ENCODE data around the gene NOL9.

DNA sequence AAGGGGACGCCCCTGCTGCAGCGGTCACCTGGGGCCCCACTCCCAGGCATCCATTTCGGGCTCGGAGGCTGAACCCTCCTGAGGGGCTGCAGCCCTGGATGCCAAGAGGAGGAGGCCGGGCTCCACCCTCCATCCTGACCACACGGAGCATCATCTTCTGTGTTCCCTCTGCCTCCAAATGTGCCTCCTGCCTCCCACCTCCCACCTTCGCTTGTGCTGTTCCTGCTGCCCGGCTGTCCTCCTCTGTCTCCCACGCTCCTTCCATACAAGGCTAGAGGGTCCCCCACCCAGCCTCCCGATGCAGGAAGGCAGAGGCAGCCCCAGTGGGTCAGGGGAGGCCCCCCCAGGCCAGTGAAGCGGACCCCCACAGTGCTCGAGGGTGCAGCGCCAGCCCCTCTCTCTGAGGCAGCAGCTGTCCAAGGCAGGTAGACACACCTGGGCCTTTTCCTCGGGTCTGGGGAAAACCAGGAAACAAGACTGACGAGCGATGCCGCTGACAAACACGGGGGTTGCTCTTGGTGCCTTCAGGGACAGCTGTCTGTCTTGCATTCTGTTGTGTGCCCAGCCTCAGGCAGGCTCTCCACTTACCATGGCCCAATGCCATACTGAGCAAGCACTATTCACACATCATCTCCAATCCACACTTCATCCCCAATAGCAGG is 46.0 kb downstream of the NOL9 start:
- TF ChIP-seq CTCF (IDR thresholded peaks at IDR 0.05) (no peak), POLR2A (IDR thresholded peaks at IDR 0.05) (no peak), POLR2AphosphoS5 (IDR thresholded peaks at IDR 0.05) (no peak), EP300 (IDR thresholded peaks at IDR 0.05) (no peak)

Data from upper lobe of left lung (tissue), 4 donors.